ENCODE results near the gene RNASE13. TPM values are rescaled to one million over a fixed set of nuclear protein-coding genes. Genes with fewer than 3 reads are reported as not detected.
A peak's percentile ranks its signal among the peaks of the same experiment; 100 is the strongest.
"Not testable (repeated sequence)": the region's sequence is repeated elsewhere in the genome, so short reads cannot be mapped to it uniquely, and the experiment has no call there.

The RNASE13 gene
- polyA plus RNA-seq, 4 donors: 0.28 to 0.64 (median 0.41) TPM

DNA sequence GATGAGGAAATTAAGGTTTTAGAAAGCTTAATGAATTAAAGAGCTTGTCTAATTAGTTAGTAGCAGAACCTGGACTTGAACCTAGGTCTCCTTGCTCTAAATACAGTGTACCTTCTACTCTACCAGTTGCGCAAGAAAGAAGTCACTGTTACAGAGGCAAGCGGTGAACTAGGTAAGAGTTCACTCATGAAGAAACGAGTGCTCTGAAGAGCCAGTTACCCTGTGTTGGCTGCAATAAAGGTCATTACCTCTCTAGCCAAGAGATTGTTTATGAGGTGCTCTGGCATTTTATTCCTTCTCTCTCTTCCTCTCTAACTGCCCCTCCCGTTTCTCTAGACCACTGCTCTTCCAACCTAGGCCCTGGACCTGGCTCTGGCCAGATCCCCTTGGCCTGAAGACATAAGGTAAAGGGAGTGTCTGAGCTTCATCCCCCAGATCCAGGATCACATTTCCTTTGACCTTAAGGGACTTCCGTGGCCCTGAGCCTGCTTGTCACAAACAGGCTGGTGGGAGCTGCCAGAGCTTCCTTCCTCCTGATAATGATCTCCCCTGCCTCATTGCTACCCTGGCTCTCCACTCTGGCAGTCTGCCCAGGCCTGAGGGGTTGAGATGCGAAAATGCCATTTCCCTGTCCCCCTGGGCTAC lies 9.5 kb upstream of the RNASE13 start:
- DNase-seq (ENCODE audit: low read depth in 4 of 4, low spot score in 3 of 4): no peak

DNA sequence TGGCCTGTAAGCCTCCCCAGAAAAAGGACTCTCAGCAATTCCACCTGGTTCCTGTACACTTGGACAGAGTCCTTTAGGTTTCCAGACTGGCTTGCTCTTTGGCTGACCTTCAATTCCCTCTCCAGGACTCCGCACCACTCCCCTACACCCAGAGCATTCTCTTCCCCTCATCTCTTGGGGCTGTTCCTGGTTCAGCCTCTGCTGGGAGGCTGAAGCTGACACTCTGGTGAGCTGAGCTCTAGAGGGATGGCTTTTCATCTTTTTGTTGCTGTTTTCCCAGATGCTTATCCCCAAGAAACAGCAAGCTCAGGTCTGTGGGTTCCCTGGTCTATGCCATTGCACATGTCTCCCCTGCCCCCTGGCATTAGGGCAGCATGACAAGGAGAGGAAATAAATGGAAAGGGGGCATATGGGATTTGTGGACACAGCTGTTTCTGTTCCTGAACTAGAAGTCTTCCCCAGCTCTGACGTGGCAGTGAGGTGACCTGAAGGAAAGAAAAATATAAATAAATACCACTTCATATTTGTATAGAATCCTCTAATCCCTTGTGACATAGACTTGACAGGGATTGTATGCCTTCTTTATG lies 8.9 kb upstream of the RNASE13 start:
- DNase-seq (ENCODE audit: low read depth in 4 of 4, low spot score in 3 of 4): no peak

DNA sequence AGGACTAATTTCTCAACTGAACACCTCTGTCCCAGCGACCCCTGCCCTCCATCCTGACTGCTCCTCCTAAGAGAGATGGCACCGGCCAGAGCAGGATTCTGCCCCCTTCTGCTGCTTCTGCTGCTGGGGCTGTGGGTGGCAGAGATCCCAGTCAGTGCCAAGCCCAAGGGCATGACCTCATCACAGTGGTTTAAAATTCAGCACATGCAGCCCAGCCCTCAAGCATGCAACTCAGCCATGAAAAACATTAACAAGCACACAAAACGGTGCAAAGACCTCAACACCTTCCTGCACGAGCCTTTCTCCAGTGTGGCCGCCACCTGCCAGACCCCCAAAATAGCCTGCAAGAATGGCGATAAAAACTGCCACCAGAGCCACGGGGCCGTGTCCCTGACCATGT lies 8.3 kb upstream of the RNASE13 start:
- no peak for DNase-seq (ENCODE audit: low read depth in 4 of 4, low spot score in 3 of 4)

DNA sequence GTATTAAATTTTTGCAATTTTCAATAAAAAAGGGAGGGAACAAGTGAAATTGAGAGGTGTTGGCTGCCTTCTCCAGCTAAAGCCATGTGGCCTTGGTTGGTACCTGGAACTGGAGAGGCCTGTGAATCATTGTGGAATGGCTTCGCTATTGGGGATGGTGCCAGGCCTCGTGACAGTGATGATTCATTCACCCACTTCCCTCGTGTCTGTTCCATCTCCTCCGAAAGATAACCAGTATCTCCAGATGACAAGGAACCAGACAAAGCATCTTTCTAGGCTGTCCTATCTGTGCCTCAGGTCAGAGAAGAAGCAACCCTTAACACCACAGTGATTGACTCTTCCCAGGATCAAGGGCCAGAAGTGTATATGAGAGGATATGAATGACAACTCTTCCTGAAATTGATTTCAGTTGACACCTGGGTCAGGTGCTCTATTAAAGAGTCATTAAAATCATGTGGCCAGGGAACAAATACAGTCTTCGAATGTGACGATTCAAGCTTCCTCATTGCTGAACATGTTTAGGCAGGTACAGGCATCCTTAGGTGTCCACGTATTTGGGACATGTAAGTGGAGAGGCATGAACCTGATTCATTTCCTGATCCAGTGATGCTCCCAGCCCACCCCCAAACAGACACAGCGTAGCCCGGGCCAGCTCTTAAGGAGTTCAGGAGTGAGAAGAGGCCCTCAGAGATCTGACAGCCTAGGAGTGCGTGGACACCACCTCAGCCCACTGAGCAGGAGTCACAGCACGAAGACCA lies 7.2 kb upstream of the RNASE13 start, which contains the start of gene RNASE7:
RNASE7 (plus strand) TSS at position 687 of the 758 bp plus-strand sequence. CDS start 631 bp downstream, outside the sequence.
- DNase-seq (ENCODE audit: low read depth in 4 of 4, low spot score in 3 of 4): no peak

DNA sequence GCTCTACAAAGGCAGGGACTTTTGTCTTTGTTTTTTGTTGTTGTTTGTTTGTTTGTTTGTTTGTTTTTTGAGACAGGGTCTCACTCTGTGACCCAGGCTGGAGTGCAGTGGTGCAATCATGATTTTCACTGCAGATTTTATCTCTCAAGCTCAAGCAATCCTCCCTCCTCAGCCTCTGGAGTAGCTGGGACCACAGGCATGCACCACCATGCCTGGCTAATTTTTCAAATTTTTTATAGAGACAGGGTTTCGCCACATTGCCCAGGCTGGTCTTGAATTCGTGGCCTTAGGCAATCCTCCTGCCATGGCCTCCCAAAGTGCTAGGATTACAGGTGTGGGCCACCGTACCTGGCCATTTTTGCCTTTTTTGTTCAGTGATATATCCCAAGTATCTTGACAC lies 6.3 kb upstream of the RNASE13 start:
- DNase-seq (ENCODE audit: low read depth in 4 of 4, low spot score in 3 of 4): not testable (repeated sequence)

DNA sequence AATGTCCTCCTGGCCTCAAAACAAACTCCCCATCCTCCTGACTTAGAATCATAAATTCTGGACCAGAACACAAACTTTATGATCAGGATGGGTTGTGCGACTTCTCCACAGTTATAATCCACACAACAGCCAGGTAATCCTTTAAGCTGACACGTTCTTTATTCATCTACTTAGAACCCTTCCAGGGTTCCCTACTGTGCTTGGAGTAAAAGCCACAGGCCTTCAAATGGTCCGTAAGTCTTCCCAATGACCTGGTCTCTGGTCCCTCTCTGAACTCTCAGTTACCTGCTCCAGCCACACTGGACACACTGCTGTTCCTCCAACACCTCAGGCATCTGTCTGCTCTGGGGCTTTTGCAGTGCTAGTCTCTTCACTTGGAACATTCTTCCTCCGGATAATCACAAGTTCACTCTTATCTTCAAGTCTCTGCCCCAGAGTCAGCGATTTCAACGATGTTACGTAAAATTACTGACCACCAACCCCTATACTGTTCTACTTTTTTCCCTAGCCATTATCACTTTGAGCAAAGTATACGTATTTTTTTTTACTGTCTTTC lies 5.8 kb upstream of the RNASE13 start:
- DNase-seq (ENCODE audit: low read depth in 4 of 4, low spot score in 3 of 4): no peak

DNA sequence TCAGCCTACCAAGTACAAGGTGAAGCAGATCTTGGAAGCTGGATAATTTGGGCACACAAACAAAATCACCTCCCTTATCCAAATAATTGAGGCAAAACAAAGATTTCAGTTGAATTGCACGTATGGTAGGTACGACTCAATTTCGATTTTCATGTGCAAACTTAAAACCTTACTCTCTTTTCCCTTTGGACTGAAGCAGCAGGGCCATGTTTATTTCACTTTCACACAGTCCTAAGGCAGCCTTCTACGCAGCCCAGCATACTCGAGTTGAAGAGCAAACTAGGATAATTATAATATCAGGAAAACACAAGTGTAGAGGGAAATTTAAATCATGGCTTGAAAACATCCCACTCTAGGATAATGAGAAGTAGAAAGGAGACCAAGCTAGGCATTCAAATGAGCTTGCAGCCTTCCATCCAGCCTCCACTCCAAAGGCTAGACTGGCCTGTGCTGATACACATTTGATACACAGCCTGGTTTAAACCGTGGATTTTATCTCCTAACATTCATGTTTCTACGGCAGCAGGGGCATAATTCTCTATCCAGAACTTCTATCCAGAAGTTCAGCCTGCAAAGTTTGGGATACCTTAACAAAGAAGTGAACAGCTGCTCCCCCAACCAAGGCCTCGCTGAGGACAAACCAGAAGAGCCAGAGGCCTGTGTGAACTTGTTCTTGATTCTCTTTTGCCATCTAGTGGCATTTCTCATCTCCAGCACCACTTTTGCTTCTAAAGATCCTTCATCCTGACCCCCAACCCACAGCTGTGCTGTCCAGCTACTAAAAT lies 5.2 kb upstream of the RNASE13 start:
- peak in 3 of 4 donors; percentile 55 to 66 (median 65) for DNase-seq (ENCODE audit: low read depth in 4 of 4, low spot score in 3 of 4)

DNA sequence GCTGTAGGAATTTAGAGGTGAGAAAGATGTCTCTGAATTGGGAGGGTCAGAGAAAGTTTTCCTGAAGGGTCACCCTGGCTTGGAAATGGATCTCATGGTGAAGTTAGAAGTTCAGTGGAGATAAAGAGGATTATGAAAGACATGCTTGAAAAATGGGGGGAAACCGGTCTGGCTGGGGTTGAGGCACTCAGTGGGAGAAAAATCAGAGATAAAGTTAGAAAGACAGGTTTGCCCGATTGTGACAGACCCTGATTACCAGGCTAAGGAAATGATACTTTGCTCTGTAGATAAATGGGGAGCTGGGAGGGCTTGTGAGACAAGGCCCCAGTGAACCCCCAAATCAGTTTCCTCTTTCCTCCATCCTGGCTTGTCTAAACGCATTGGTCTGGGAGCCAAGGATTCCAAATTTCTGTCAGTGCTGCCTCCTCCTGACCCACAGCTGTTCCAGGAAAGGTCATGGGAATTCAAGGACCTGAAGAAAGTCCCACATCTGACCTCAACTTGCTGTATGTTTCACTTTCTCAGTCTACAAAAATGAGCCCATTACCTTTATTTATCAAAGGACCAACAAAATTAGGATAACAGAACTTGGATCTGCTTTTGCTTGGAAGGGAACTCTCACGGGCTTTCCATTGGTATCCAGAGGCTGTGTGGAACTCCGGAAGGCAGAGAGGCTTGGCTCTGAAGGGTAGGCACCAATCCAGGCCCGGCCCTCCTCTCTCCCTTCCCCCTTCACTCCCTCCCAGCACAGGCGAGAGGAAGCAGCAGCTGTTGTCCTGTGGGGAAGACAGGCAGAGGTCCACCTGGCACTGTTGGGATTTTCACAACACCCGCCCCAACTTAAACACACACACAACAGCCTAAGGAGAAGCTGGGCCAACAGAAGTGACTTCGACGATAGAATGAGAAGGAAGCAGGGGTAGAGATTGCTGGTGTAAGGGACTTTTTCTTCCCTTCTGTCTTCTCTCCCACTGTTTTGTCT lies 4.1 kb upstream of the RNASE13 start:
- DNase-seq (ENCODE audit: low read depth in 4 of 4, low spot score in 3 of 4): no peak

DNA sequence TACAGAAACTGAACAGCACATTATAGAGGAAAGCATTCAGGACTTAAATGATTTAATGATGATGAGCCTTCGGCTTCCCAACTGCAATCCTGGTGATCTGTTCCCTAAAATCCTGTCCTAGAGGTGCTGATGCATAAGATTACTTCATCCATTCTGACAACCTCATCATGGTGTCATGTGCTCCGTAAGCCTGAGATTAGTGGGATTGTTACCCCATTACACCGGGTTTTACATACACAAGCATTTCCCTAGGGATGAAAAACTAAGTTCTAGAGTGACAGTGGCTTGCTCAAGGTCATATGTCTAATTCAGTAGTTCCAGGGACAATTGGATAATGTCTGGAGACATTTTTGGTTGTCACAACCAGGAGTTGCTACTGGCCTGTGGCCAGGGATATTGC lies 2.5 kb upstream of the RNASE13 start:
- no peak for DNase-seq (ENCODE audit: low read depth in 4 of 4, low spot score in 3 of 4)

DNA sequence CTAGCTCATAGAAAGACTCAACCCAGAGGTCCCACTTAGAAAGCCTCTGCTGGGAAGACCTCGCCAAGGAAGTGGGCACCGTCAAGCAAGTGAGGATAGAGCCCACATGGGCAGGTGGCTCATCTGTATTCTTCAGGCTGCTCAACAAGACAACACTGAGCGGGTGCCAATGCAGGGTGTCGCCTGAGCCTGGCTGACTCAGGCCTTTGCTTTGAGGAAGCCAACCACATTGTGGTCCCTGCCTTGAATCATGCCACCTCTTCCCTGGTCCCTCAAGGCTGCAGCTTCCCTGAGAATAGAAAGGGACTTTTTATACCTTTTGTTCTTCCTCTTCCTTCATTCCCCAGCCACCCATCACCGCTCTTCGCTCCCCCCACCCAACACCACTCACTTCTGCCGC lies 2.1 kb upstream of the RNASE13 start:
- DNase-seq (ENCODE audit: low read depth in 4 of 4, low spot score in 3 of 4): no peak

DNA sequence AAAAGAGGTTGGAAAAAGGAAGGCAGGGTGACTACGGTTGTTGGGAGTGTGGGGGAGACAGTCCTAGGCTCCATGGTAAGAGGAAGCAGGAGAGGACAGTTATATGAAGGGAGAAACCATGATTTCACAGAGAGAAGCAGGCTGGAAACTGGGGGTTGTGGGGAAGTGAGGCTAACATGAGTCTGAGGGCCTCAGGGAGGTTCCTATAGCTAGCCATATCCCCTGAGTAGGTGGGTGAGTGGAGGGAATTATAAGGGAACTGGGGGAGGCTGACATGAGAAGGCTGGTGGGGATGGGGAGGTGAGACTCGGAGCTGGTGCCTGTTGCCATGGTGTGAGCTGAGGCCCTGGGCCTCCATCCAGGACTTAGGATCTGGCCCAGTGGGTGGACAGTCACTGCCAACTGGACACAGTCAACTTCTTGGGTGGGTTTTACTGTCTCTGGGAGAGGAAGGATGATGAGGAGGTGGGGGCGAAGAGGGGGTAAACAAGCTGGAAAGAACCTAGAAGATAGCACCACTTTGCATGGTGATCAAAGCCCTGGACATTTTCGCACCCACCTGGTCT lies 1.4 kb downstream of the RNASE13 start:
- DNase-seq (ENCODE audit: low read depth in 4 of 4, low spot score in 3 of 4): no peak

DNA sequence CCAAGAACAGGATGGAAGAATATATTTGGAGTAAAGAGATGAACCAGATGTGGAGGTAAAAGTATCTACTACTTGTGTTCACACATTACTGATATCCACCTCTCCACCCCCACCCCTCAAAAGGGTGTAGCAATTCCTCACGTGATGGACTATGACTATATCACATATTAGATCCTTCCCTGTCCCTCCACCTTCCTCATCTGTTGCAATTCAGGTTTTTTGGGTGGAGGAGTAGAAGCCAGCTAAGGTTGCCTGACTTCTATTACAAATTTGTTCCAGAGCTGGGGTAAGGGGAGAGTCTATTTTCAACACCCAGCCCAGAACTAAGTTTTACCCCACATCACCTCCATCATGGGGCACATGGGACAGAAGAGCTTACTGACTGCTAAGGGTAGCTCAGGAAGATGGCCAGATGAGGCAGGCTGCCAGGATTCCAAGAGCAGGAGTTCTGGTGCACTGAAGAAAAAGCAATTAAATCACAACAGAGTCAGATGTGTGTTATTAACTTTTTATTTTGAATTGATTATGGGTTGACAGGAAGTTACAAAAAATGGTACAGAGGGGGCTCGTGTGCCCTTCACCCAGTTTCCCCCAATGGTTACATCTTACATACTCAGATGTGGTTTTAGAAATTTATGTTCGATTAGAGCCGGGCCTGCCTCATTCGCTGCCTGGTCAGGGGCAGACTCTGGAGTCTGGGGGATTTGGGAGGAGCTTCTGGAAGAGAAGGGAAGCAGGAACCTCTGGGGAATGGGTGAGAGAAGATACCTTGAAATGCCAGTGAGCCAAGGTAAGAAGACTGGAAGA lies 2.1 kb downstream of the RNASE13 start:
- no peak for DNase-seq (ENCODE audit: low read depth in 4 of 4, low spot score in 3 of 4)

DNA sequence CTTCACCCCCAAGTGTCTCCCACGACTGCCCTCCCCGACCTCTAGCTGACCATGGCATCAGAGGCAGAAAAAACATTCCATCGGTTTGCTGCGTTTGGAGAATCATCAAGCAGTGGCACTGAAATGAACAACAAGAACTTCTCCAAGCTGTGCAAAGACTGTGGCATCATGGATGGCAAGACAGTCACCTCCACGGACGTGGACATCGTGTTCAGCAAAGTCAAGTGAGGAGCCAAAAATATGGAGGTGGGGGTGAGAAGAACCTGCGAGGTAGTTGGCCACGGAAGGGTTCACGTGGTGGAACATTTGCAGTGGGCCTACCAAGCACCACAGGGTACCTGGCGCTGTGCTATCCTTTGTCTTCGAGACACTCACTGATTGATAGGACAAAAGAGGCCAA lies 4.1 kb downstream of the RNASE13 start:
- DNase-seq (ENCODE audit: low read depth in 4 of 4, low spot score in 3 of 4): no peak

DNA sequence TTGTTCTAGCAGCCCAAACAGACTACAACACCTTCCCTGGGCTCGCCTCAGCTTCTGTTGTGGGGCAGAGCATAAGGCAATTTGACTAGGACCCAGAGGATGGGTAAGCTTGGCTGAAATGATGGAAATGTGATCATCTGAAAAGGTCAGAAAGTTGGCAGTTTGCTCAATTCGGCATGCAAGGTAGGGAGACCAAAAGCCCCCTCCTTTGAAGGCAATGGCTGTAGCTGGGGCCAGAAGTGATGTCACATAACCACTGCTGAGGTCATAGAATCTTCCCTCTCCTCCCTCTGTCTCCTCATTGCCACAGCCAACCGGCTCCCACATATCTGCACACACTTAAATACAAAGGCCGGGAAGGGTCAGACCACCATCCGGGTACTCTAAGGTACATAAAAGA lies 4.7 kb downstream of the RNASE13 start, which contains the start of gene TPPP2:
TPPP2 (plus strand) TSS at position 301 of the 400 bp plus-strand sequence. CDS start 365 bp downstream, outside the sequence.
- DNase-seq (ENCODE audit: low read depth in 4 of 4, low spot score in 3 of 4): no peak

DNA sequence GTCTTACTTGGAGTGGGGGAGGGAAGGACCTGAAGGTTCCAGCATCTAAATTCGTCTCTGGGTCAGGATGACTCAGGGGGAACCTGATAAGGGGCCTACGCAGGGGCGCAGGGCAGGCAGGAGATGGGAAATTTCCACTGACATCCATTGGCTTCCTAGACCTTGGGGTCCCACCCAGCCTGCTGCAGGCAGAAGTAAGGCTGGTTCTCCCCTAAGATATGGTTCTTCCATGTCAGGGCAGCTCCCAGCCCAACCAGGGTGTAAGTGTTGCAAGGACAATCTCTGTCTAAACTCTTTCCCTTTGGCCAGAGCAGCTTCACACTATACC lies 7.7 kb downstream of the RNASE13 start:
- no peak for DNase-seq (ENCODE audit: low read depth in 4 of 4, low spot score in 3 of 4)

DNA sequence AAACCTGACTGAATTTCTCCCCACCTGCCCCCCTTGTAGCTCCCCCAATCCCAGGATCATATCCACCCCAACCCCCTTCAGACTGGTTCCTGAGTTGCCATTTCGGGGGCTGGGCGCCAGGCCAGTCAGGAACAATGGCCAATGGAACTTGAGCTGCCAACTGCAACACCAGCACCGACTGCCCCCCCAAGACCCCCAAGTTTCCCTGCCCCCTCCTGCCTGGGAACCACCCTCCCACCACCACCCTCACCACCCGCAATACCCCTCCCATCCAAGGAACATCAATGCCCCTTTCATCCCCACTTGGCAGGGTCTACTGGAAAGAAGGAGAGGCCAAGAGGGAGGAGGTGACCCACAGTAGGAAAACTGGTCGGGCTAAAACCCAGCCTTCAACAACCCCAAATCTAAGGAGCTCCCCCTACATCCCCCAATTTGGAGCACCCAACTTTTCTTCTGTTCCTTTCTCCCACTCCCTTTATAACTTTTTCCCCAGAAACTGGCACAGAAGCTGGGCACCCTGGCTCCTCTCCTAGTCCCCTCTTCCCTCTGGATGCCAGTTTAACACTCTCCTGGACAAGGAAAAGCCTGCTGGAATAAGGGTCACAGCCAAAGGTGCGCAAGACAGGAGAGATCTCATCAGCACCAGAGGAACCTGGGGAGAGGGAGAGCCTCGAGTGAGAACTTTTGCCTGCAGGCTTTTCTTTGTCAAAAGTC lies 8.2 kb downstream of the RNASE13 start:
- no peak for DNase-seq (ENCODE audit: low read depth in 4 of 4, low spot score in 3 of 4)

DNA sequence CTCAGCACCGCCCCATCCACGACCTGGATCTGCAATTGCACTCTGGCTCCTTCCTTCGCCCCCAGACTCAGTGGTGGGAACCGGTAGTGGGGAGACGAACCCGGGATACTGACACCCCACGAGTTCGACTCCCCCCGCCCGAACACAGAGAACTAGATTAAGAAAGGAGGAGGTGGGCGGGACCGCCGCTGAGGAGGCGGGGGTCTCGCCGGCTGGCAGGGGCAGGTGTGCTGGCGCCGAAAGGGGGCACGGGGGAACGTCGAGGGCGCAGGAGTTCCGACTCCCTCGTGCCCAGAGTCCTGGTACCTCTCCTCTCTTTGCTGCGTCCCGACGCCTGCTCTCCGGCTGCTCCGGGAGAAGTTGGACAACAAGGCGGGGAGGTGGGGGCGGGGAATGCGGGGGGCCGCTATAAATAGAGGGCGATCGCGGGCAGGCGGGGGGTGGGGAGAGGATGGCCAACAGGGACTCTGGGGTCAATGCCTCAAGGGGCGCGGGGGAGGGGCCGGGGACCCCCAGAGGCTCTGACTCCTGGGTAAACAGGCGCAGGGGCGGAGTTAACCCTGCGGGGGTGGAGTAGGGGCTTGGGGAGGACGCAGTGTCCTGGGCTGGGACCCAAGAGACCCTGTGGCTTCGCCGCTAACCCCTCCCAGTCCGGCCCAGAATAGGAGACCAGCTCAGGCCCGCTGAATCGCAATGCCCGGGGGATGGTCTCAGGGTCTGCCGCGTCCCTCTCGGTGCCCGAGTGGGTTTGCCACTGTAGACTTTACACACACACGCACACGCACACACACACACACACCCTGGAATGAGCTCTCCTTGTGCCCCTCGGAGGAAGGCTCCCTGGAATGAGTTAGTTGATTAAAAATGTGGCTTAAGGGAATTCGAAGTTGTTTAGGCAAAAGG lies 9.0 kb downstream of the RNASE13 start:
- DNase-seq (ENCODE audit: low read depth in 4 of 4, low spot score in 3 of 4): peak in 2 of 4 donors; percentile 37 to 51

All from right renal pelvis (tissue), 4 donors.